HG03196 (cell line): Measurements from ENCODE around the gene SLC52A3.
"Not testable (repeated sequence)": the region's sequence is repeated elsewhere in the genome, so short reads cannot be mapped to it uniquely, and the experiment has no call there.

Experiments
- ATAC-seq: cut with Tn5 transposase; IDR thresholded peaks from one replicate; pipeline ENCODE4 v1.9.1; 2021; ENCODE audit not compliant: unreplicated experiment

SLC52A3 gene

DNA sequence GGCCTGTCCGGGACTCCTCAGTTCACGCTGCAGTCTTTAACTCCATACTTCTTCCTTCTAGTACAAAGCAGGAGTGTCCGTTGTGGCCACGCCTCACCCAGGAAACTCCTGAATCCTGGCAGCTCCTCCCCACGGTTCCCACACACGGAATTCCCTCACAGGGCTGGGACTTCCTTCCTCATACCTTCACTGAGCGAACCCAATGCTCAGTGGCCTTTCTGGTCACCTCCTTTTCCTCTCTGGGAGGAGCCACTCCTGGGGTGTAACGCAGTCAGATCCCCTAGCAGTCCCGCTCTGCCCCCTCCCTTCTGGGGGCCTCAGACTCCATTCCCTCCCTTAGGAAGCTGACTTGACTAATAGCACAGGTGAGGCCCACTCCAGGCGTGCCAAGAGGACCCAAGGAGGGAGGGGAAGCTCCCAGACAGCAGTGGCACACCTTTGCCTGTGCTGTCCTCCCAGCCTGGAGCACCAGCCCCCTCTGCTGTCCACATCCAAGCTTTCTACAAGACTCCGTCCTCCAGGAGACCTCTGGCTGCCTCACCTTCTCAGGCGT lies at the start of gene SLC52A3:
Gene SLC52A3 (minus strand): TSS at position 75 of the 553 bp plus-strand sequence. CDS start 2,726 bp downstream, outside the sequence.
- no peak for ATAC-seq

GRCh38 chr20:815914-816606 lies 47.8 kb upstream of the SLC52A3 start:
- ATAC-seq = no peak

DNA sequence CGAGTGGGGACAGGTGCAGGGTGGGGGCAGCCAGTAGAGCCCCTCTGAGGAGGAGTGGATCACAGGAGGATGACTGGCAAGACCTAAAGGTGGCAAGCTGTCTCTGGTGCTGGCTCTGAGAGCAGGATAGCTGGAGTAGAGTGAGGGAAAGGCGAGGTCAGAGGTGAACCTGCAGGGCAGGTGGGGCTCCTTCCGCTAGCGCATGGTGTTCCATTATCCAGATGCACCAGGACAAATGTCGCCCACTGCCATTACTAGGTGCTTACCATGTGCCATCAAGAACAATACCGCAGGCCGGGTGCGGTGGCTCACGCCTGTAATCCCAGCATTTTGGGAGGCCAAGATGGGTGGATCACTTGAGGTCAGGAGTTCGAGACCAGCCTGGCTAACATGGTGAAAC lies 46.9 kb upstream of the SLC52A3 start:
- no peak for ATAC-seq

DNA sequence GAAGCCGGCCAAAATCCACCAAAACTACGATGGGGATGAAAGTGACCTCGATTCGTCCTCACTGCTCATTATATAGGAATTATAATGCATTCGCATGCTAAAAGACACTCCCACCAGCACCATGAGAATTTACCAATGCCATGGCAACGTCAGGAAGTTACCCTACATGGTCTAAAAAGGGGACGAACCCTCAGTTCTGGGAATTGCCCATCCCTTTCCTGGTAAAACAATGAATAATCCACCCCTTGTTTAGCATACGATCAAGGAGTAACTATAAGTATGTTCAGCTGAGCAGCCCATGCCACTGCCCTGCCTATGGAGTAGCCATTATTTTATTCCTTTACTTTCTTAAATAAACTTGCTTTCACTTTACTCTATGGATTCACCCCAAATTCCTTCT lies 45.1 kb upstream of the SLC52A3 start:
- ATAC-seq = no peak

GRCh38 chr20:812435-812814 lies 44.1 kb upstream of the SLC52A3 start:
- not testable (repeated sequence) for ATAC-seq

GRCh38 chr20:811776-812434 lies 43.6 kb upstream of the SLC52A3 start:
- ATAC-seq = not testable (repeated sequence)

DNA sequence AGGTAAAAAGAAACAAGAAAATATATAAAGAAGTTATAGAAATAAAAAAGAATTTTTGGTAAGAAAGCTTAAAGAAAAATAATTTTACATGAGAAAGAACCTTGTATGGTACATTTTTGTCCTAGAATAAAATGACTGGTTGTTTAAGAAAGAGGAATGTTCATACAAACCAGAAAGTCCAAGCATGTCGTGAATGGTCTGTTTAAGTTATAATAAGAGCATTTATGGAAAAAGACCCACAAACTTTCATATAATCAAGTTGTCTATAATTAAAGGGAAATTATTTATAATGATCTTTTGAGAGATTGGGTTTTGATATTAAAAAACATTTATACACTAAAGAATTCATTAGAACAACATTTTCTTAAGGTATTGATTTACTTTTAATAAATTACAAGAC lies 37.4 kb upstream of the SLC52A3 start:
- no peak for ATAC-seq

DNA sequence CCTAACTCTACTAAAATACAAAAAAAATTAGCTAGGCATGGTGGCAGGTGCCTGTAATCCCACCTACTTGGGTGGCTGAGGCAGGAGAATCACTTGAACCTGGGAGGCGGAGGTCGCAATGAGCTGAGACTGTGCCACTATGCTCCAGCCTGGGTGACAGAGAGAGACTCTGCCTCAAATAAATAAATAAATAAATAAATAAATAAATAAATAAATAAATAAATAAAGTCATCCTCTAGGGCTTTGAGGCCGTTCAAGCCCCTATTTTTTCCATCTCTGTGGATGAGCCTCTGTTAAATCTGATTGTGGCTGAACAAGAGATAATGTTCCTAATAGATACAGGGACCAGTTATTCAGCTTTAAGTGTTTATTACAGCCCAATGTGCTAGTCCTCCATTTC lies 33.4 kb upstream of the SLC52A3 start:
- no peak for ATAC-seq

- ATAC-seq = not testable (repeated sequence)
These were observed 31.7 kb upstream of the SLC52A3 start for GRCh38 chr20:800026-800425.

GRCh38 chr20:798746-799145 lies 30.4 kb upstream of the SLC52A3 start:
- ATAC-seq = not testable (repeated sequence)

GRCh38 chr20:796921-797320 lies 28.6 kb upstream of the SLC52A3 start:
- ATAC-seq = no peak

- no peak for ATAC-seq
These were observed 23.9 kb upstream of the SLC52A3 start for GRCh38 chr20:792248-792647.

DNA sequence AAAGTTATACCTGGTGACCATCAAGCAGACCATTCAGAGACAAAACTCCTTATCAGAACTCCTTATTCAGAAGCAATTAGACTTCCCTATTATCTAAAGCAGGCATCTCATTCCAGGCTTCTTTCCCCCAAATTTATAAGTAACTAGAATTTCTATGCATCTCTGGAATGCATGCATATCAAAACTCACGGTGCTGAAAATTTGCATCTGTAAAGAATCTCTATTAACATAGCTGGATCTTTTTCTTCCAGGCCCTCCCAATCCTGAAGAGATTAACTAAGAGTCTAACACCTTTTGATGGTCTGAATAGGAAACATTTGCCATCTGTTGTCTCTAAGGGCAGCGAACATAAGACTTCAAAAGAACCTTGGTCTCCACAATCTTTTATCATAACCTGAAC lies 22.8 kb upstream of the SLC52A3 start:
- no peak for ATAC-seq

- no peak for ATAC-seq
These were observed 19.5 kb upstream of the SLC52A3 start for GRCh38 chr20:787825-788224.

GRCh38 chr20:779771-780170 lies 11.5 kb upstream of the SLC52A3 start:
- ATAC-seq = no peak

GRCh38 chr20:776165-776564 lies 7.9 kb upstream of the SLC52A3 start:
- ATAC-seq = no peak

DNA sequence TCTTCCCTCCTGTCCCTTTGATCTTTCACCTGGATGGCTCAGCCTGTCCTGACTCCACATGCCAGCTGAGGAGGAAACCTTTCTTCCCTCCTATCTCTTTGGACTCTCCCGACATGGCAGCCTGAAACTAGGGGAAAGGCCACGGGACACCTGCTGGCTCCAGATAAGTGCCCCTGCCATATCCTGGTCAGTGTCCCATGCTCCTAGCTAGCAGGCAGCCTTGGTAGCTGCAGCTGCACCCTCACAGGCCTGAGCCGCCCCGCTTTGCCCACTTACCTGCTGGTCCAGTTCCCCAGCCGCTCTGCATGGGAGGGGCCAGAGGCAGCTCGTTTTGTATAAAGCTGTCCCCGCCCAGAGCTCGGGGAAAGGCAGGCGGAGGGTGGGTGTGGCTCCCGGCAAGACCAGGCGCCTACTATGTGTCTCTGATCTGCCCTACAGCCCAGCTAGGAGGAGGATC lies 7.4 kb upstream of the SLC52A3 start:
- ATAC-seq = no peak

DNA sequence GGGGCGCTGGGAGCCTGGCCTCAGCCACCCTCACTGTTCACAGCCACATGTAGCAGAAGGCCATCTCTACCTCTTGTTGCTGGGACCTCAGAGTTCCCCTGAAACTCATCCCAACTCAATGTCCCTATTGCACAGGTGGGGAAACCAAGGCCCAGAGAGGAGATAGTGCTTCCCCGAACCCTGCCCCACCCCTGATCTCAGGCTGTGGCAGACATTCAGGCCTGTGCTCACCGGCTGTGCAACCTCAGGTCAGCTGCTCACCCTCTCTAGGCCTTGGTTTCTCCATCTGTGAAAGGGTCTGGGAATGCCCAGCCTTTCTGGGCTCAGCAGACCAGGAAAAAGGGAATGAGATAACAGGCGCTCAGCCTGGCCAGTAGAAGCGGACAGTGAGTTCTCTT lies 6.4 kb upstream of the SLC52A3 start:
- ATAC-seq = no peak

DNA sequence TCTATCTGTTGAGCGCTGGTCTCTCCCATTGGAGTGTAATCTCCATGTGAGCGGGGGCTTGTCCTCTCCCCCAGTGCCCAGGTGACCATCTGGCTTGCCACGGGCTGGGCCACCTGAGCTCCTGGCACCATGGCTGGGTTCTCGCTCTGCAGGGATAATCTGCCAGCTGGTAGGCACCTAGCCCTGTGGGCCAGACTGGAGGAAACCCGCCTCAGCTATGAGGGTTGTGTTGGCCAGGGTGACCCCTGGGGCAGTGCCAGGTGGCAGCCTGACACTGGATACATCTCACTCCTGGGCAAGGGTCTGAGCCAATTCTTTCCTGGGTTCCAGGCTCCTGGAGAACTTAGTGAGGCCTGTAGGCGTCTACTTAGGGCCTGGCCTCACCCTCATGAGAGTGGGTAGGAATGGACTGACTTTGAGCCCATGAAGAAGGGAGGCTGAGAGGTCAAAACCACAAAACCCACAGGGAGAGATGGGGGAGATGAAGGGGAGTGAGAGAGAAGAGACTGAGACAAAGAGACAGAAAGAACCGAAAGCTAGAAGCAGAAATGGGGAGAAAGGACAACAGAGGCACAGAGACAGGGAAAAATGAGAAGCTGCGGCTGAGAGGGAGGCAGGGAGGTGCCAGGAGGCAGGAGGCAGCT lies 5.8 kb upstream of the SLC52A3 start:
- no peak for ATAC-seq

- ATAC-seq = no peak
These were observed 4.5 kb upstream of the SLC52A3 start for GRCh38 chr20:772806-773205.

- ATAC-seq = no peak
These were observed 3.6 kb upstream of the SLC52A3 start for GRCh38 chr20:771741-772464.
